ENCODE data around the gene KIAA0825.

- TF ChIP-seq CTCF (conservative IDR thresholded peaks at IDR 0.05; ENCODE audit: low read depth, low read length) (no peak), EZH2phosphoT487 (IDR thresholded peaks at IDR 0.05; ENCODE audit: borderline replicate concordance, low read length) (no peak)
Measured at GRCh38 chr5:94313188-94313587, 305.2 kb downstream of the KIAA0825 start.

All from PC-3 (cell line).